Naive B cell (primary cell): ENCODE measurements around the gene IL32. TPM values are rescaled to one million over a fixed set of nuclear protein-coding genes. Genes with fewer than 3 reads are reported as not detected.

Experiments used
- ATAC-seq, 2 donors: fragments of 150-1000 bp; cut with Tn5 transposase; 2 replicates each; pipeline ENCODE4 v1.10.0; 2021; ENCODE audit warnings: low read depth in 2 of 2, mild to moderate bottlenecking in 2 of 2, moderate library complexity in 2 of 2
- DNase-seq: peaks from one replicate; pipeline ENCODE4 v3.0.0; 2022
- H3K27ac Mint-ChIP-seq, 6 donors: one replicate each; pipeline ENCODE4 v1.8.0; 2020 to 2022; ENCODE audit warnings: mild to moderate bottlenecking in 6 of 6, mixed read lengths in 6 of 6, moderate library complexity in 5 of 6, inconsistent platforms in 2 of 6
- H3K27me3 Mint-ChIP-seq, 3 donors: one replicate each; pipeline ENCODE4 v1.8.0; 2021 to 2022; ENCODE audit warnings: mixed read lengths in 3 of 3, mild to moderate bottlenecking in 1 of 3
- H3K36me3 Mint-ChIP-seq, 2 donors: one replicate each; pipeline ENCODE4 v1.8.0; 2020 to 2022; ENCODE audit warnings: mixed read lengths in 2 of 2, inconsistent platforms in 1 of 2, mild to moderate bottlenecking in 1 of 2
- H3K4me1 Mint-ChIP-seq, 3 donors: one replicate each; pipeline ENCODE4 v1.8.0; 2020 to 2022; ENCODE audit warnings: mixed read lengths in 3 of 3, inconsistent platforms in 1 of 3, mild to moderate bottlenecking in 1 of 3, moderate library complexity in 1 of 3
- H3K4me3 Mint-ChIP-seq, 8 donors: one replicate each; pipeline ENCODE4 v1.8.0; 2020 to 2022; ENCODE audit warnings: mild to moderate bottlenecking in 8 of 8, mixed read lengths in 8 of 8, moderate library complexity in 8 of 8, inconsistent platforms in 2 of 8
- H3K9me3 Mint-ChIP-seq, 7 donors: one replicate each; pipeline ENCODE4 v1.8.0; 2020 to 2022; ENCODE audit warnings: mixed read lengths in 7 of 7, mild to moderate bottlenecking in 5 of 7, inconsistent platforms in 2 of 7, moderate library complexity in 1 of 7
- polyA plus RNA-seq, 6 donors: library from polyadenylated mRNA; unstranded; fragments of 300-500 nt; fragmentation: Illumina TruSeq; gene quantifications; one replicate each; pipeline ENCODE4 v1.2.3, GENCODE V29; 2021; ENCODE audit warnings: low read depth in 6 of 6

IL32 gene
- polyA plus RNA-seq, 6 donors from 2014 or later = 3.0 to 15.0 (median 6.2) TPM

DNA sequence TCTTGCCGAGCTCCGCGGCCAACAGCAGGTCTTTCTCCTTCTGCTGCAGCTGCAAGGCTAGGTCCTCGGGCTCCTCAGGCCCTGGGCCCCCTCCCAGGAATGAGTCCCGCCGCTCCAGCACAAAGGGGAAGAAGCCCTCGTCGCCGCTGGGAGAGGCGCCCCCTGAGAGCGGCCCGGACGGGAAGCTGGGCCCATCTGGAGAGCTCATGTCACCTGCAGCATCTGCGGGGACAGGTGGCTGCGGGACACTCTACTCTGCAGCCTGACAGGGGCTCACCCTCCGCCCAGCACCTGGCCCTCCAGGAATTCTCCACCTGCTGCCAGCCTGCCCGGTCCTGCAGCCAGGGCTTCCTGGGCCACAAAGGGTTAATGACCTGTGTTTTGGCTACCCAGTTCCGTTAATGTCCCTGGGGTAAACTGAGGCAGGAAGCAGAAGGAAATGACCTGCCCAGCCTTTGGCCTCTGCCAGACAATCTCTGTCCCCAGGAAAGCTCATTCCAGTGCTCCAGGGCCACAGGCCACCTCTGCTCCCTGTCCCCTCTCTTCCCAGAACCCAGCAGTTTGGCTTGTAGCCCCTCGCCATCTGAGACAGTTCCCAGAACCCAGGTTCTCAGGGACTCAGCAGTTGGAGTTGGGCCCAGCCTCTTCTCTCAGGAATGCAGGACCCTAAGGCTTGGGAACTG is 30.0 kb upstream of the IL32 start:
- Mint-ChIP-seq H3K36me3 (no peaks in the 10 kb centered on the region), H3K4me1 (peaks cover 13 to 16% (median 15%) of the 10 kb centered on the region in 3 donors), H3K27ac (peak overlapping the region in 1 of 6 donors; percentile 31), H3K4me3 (peak overlapping the region in 5 of 8 donors; percentile 11 to 49 (median 39)), H3K9me3 (no peaks in the 10 kb centered on the region), H3K27me3 (peaks cover 61 to 92% (median 85%) of the 10 kb centered on the region in 3 donors)
- DNase-seq (no peak), ATAC-seq (no peak)

DNA sequence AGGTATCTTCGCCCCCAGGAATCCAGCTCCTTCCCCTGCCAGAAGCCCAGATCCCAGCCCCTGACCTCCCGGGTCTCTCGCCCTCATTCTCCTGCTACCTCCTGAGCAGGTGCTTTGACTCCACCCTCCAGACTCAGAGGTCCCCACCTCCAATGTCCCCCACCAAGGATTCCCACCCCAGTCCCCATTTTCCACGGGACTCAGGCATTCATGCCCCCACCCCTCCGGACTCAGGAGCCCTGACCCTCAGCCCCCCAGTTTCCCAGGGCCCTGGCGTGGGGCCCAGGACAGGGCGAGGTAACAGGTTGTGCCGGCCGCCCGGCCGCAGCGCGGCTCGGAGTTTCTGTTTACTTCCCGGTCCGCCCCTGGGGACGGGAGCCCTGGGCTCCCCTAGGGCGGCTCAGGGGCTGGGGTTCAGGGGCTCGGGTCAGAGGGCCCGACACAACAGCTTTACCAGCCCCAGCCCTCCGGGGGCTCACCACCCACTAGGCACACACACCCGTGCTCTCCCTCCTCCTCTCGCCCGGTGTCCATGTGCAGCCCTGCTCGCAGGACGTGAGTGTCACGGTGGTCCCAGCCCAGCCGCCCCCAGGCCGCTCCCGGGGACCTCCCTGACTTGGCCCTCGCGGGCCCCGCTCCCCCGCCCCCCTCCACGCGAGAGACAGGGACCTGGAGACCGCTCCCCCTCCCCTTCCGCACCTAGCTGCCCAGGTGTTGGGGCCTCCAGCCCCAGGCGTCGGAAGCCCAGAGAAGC is 29.3 kb upstream of the IL32 start:
- Mint-ChIP-seq H3K27me3 (peaks cover 61 to 92% (median 82%) of the 10 kb centered on the region in 3 donors), H3K4me1 (peaks cover 13 to 16% (median 15%) of the 10 kb centered on the region in 3 donors), H3K27ac (peak overlapping the region in 2 of 6 donors; percentile 31 to 44), H3K9me3 (no peaks in the 10 kb centered on the region), H3K36me3 (no peaks in the 10 kb centered on the region), H3K4me3 (peak overlapping the region in 5 of 8 donors; percentile 11 to 49 (median 39))
- ATAC-seq (peak in 1 of 2 donors; percentile 13), DNase-seq (no peak)

DNA sequence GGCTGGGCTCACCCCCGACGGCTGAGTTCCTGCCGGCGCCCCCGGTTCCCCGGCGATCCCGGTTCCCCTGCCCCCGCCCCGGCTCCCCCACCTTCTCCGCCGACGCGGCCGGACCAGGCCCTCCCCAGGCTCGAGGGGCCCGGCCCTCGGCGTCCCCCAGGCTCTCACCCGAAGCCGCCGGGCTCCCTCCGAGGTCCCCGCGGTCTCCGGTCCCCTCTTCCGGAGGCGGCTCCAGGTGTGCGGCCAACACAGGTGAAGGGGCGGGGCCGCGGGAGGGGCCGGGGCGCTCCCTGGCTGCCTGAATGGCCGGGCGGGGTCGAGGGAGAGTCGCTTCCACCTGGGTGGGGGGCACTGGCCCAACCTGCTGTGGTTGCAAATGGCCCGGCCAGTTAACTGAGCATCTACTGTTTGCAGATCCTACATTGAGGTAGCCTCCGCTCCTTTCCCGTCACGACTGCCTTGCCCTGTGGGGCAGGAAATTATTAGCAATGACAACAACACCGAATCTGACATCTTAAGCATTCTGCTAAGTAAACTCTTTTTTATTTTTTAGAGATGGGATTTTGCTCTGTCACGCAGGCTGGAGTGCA is 28.6 kb upstream of the IL32 start, which contains the start of gene BICDL2:
BICDL2 (minus strand) TSS at position 219 of the 590 bp plus-strand sequence. CDS start 1,448 bp downstream, outside the sequence.
- peak within 1 kb of the TSS in 7 of 8 donors; percentile 22 to 72 (median 59) for H3K4me3 Mint-ChIP-seq
- peaks cover 56 to 88% (median 75%) of the 10 kb centered on the region in 3 donors for H3K27me3 Mint-ChIP-seq
- no peaks in the 10 kb centered on the region for H3K9me3 Mint-ChIP-seq
- ATAC-seq (peak in 1 of 2 donors; percentile 2), DNase-seq (no peak)
- peak within 1 kb of the TSS in 3 of 6 donors; percentile 31 to 58 (median 58) for H3K27ac Mint-ChIP-seq
- H3K4me1 Mint-ChIP-seq = peaks cover 10 to 16% (median 15%) of the 10 kb centered on the region in 3 donors
- H3K36me3 Mint-ChIP-seq = no peaks in the 10 kb centered on the region

DNA sequence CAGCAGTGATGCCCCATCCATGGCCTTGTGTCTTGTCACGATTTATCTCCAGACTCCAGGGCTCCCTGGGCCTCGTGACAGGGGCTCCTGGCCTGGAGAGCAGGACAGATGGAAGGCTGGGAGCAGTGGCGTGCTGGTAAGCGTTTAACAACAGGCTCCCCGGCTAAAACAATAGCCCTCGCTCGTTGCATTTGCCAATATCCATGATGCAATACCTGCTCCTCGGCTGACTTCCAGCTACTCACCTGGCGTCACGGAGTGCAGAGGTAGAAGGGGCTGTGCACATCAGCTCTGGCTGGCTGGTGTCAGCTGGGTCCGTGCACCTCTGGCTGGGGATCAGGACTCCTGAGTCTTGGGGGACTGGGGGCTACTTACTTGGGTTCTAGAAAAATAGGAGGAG is 27.2 kb upstream of the IL32 start:
- Mint-ChIP-seq H3K9me3 (no peaks in the 10 kb centered on the region), H3K27me3 (peaks cover 46 to 82% (median 61%) of the 10 kb centered on the region in 3 donors), H3K4me1 (peaks cover 10 to 16% (median 15%) of the 10 kb centered on the region in 3 donors), H3K36me3 (no peaks in the 10 kb centered on the region), H3K4me3 (peak overlapping the region in 1 of 8 donors; percentile 5), H3K27ac (no peak overlapping the region)
- ATAC-seq (no peak), DNase-seq (no peak)

DNA sequence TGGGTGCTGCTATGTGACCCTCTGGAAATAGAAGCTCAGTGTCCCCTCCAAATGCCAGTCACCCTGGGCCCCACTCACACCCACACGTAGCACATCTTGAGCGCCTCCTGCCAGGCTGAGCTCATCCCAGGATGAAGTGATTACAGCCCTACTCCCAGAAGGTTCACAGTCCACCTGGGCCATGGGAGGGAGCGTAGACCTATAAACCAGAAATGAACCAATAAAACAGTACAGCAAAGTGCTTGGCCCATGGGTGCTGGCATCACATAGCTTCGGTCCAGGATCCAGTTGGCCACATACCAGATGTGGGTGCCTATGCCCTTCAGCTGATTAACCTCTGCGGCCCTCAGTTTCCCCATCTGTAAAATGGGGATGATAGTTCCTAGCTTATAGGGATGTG is 26.5 kb upstream of the IL32 start:
- DNase-seq (no peak), ATAC-seq (no peak)
- H3K4me3 Mint-ChIP-seq = no peak overlapping the region
- peaks cover 10 to 16% (median 10%) of the 10 kb centered on the region in 3 donors for H3K4me1 Mint-ChIP-seq
- peaks cover 42 to 82% (median 61%) of the 10 kb centered on the region in 3 donors for H3K27me3 Mint-ChIP-seq
- H3K36me3 Mint-ChIP-seq = no peaks in the 10 kb centered on the region
- no peak overlapping the region for H3K27ac Mint-ChIP-seq
- no peaks in the 10 kb centered on the region for H3K9me3 Mint-ChIP-seq

DNA sequence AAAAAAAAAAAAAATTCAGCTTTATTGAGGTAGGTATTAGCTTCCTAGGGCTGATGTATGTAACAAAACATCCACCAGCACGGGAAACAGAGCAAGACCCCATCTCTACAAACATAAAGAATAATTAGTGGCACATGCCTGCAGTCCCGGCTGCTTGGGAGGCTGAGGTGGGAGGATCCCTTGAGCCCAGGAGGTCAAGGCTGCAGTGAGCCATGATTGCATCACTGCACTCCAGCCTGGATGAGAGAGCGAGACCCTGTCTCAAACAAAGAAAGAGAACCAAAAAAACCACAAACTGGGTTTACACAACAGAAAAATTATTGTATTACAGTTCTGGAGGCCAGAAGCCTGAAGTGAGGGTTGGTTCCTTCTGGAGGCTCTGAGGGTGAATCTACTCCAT is 23.1 kb upstream of the IL32 start:
- Mint-ChIP-seq H3K36me3 (no peaks in the 10 kb centered on the region), H3K4me3 (no peak overlapping the region), H3K9me3 (peaks cover 0 to 2% (median 0%) of the 10 kb centered on the region in 7 donors), H3K27ac (no peak overlapping the region), H3K4me1 (peaks cover 6 to 19% (median 12%) of the 10 kb centered on the region in 3 donors), H3K27me3 (peaks cover 35 to 80% (median 51%) of the 10 kb centered on the region in 3 donors)
- ATAC-seq (no peak), DNase-seq (no peak)

DNA sequence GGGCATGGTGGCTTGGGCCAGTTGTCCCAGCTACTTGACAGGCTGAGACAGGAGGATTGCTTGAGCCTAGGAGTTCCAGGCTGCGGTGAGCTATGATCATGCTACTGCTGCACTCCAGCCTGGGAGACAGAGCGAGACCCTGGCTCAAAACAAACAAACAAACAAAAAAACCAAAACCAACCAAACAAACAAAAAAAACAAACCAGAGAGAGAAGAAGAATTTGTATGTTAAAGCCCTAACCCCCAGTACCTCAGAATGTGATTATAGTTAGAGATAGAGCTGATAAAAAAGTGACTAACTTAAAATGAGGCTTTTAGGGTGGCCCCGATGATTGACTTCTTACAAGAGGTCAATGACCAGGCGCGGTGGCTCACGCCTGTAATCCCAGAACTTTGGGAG is 20.7 kb upstream of the IL32 start:
- DNase-seq = no peak
- Mint-ChIP-seq H3K36me3 (no peaks in the 10 kb centered on the region), H3K4me1 (peaks cover 6 to 19% (median 15%) of the 10 kb centered on the region in 3 donors), H3K9me3 (peaks cover 0 to 2% (median 0%) of the 10 kb centered on the region in 7 donors), H3K27ac (peak overlapping the region in 1 of 6 donors; percentile 72), H3K4me3 (peak overlapping the region; percentile 52 to 89 (median 78)), H3K27me3 (peaks cover 26 to 78% (median 45%) of the 10 kb centered on the region in 3 donors)
- ATAC-seq = no peak

DNA sequence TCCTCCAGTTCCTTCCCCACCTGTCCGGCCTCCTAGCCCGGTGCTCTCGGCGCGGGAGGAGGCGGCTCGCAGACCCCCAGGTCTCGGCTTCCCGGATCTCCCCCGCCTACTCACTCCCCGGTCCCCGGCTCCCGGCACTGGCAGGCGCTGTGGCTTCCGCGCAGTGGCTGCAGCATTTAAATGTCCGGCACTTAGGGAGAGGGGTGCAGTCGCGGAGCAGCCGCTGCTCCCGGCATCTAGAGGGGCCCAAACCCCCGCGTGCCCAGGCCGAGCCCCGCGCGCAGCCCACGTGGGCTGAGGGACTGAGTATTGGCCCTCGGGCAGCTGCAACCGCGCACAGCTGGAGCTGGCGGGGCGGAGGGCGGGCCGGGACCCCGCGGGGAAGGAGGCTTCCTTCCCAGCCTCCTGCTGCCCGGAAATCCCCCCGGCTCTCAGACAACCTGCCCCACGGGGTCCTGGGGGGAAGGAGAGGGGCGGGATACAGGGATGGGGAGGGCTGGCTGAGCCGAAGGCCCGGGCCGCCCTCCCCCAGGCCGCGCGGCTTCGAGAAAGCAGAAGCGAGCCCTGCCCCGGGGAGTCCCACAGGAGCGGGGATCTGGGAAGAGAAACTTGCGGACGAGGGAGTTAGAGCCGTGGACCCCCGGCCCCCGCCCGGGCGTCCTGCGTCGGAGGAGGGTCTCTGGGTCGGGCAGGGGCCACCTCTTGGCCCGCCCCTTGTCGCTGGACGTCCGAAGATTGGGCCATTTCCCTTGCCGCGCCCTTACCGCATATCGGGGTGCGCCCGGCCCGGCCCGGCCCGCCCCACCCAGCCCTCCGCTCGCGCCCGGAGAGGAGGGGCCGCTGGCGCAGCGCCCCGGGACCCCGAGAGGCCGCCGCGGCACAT is 19.4 kb upstream of the IL32 start, which contains the start of gene MMP25:
MMP25 (plus strand) TSS at position 804 of the 883 bp plus-strand sequence. CDS start 357 bp downstream, outside the sequence.
- DNase-seq (peak; percentile 58), ATAC-seq (peak; percentile 92 to 93)
- peak within 1 kb of the TSS; percentile 69 to 89 (median 79) for H3K4me3 Mint-ChIP-seq
- no peaks in the 10 kb centered on the region for H3K36me3 Mint-ChIP-seq
- peaks cover 19 to 69% (median 36%) of the 10 kb centered on the region in 3 donors for H3K27me3 Mint-ChIP-seq
- peaks cover 0 to 2% (median 0%) of the 10 kb centered on the region in 7 donors for H3K9me3 Mint-ChIP-seq
- peaks cover 6 to 19% (median 15%) of the 10 kb centered on the region in 3 donors for H3K4me1 Mint-ChIP-seq
- peak within 1 kb of the TSS in 1 of 6 donors; percentile 6 for H3K27ac Mint-ChIP-seq

DNA sequence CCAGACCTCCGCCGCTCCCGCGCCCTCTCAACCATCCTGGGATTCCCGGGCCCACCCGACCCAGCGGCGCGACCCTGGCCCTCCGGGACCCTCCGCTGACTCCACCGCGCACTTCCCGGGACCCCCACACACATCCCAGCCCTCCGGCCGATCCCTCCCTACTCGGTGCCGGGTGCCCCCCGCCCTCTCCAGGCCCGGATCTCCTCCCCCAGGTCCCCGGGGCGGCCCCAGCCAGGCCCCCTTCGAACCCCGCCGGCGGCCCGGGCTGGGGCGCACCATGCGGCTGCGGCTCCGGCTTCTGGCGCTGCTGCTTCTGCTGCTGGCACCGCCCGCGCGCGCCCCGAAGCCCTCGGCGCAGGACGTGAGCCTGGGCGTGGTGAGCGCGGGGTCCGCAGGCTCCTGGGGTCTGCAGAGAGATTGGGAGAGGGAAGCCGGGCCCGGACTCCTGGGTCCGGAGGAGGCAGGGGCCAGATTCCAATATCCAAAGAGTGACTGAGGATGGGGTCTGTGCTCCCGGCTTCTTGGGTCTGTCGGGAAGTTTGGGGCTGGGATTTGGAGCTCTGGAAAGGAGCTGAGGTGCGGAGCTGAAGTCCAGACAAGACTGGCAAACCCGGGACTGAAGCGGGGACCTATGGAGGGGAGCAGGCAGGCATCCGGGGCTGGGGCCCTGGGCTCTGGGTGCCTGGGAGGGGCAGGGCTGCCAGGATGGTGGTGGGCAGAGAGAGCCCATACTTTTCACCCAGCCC is 18.6 kb upstream of the IL32 start:
- Mint-ChIP-seq H3K9me3 (peaks cover 0 to 2% (median 0%) of the 10 kb centered on the region in 7 donors), H3K27ac (no peak overlapping the region), H3K36me3 (no peaks in the 10 kb centered on the region), H3K27me3 (peaks cover 19 to 65% (median 36%) of the 10 kb centered on the region in 3 donors), H3K4me1 (peaks cover 6 to 19% (median 15%) of the 10 kb centered on the region in 3 donors), H3K4me3 (peak overlapping the region; percentile 35 to 78 (median 68))
- DNase-seq = no peak
- ATAC-seq = peak in 1 of 2 donors; percentile 16

DNA sequence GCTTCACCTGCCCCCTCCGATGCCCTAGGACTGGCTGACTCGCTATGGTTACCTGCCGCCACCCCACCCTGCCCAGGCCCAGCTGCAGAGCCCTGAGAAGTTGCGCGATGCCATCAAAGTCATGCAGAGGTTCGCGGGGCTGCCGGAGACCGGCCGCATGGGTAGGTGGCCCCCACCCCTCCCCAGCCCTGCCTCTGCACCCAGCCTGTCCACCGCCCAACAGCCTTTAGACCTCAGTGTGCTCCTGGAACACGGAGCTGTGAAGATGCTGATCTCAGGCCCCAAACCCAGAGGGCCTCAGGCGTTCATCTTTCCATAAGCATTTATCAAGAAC is 18.1 kb upstream of the IL32 start:
- Mint-ChIP-seq H3K9me3 (peaks cover 0 to 2% (median 0%) of the 10 kb centered on the region in 7 donors), H3K27me3 (peaks cover 19 to 65% (median 36%) of the 10 kb centered on the region in 3 donors), H3K4me3 (peak overlapping the region in 7 of 8 donors; percentile 35 to 81 (median 72)), H3K4me1 (peaks cover 6 to 19% (median 15%) of the 10 kb centered on the region in 3 donors), H3K36me3 (no peaks in the 10 kb centered on the region), H3K27ac (no peak overlapping the region)
- DNase-seq (no peak), ATAC-seq (no peak)

DNA sequence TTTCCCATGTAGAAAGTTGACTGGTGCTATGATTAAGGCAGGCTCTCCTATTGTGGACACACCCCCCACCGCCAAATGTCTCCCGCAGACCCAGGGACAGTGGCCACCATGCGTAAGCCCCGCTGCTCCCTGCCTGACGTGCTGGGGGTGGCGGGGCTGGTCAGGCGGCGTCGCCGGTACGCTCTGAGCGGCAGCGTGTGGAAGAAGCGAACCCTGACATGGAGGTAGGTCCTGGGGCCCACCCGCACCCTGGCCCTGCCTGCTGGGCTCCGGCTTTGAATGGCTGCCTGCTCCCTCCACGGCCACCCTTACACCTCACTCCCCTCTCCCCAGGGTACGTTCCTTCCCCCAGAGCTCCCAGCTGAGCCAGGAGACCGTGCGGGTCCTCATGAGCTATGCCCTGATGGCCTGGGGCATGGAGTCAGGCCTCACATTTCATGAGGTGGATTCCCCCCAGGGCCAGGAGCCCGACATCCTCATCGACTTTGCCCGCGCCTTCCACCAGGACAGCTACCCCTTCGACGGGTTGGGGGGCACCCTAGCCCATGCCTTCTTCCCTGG is 15.4 kb upstream of the IL32 start:
- H3K4me3 Mint-ChIP-seq = no peak overlapping the region

More for the DNA sequence above, 15.4 kb upstream of the IL32 start:
- ATAC-seq (no peak), DNase-seq (no peak)
- Mint-ChIP-seq H3K27me3 (peaks cover 6 to 39% (median 18%) of the 10 kb centered on the region in 3 donors), H3K9me3 (peaks cover 0 to 2% (median 0%) of the 10 kb centered on the region in 7 donors), H3K27ac (no peak overlapping the region), H3K36me3 (no peaks in the 10 kb centered on the region), H3K4me1 (peaks cover 13 to 19% (median 16%) of the 10 kb centered on the region in 3 donors)
